Dermis blood vessel endothelial cell (primary cell): ENCODE results near the gene DEF6. TPM values are rescaled to one million over a fixed set of nuclear protein-coding genes. Genes with fewer than 3 reads are reported as not detected.

ENCODE experiments used
- total RNA-seq: library from RNA; depleted of rRNA; stranded (reverse); fragments of >200 nt; gene quantifications from 2 replicates; pipeline ENCODE4 v1.2.3, GENCODE V29; 2014

The DEF6 gene
- total RNA-seq, 1 donor from 2014 or later, result 1.0 TPM

Other genes with a start within 250 kb of the DEF6 start
- gene TCP11, start 156.5 kb upstream of the DEF6 start, total RNA-seq, result 0.28 and 0.68 TPM in 2 replicates
- gene SCUBE3, start 83.9 kb upstream of the DEF6 start, total RNA-seq, result 0.85 and 1.7 TPM in 2 replicates
- 27.7 and 32.0 TPM in 2 replicates for gene ZNF76, start 38.1 kb upstream of the DEF6 start, total RNA-seq
- 9.7 and 18.1 TPM in 2 replicates for gene PPARD, start 44.7 kb downstream of the DEF6 start, total RNA-seq
- gene FANCE, start 154.5 kb downstream of the DEF6 start, total RNA-seq, result 14.5 and 18.0 TPM in 2 replicates
- gene RPL10A, start 170.6 kb downstream of the DEF6 start, total RNA-seq, result 1,962 and 2,039 TPM in 2 replicates
- gene TEAD3, start 199.3 kb downstream of the DEF6 start, total RNA-seq, result 0.33 and 0.68 TPM in 2 replicates
- gene TULP1, start 215.1 kb downstream of the DEF6 start, total RNA-seq, result not detected in 2 replicates